NT2/D1 (cell line): ENCODE results near the gene GALNT9.

Source experiments
- SUZ12 ChIP-seq: IDR thresholded peaks from 2 replicates; pipeline ENCODE4 v1.6.1; 2011; ENCODE audit not compliant: insufficient read length, insufficient read depth; ENCODE audit errors: extremely low read depth
- YY1 ChIP-seq: IDR thresholded peaks from 2 replicates; pipeline ENCODE4 v1.6.1; 2011; ENCODE audit not compliant: insufficient read length, insufficient read depth
- ZNF274 ChIP-seq: IDR thresholded peaks from 2 replicates; pipeline ENCODE4 v1.6.1; 2011; ENCODE audit warnings: mild to moderate bottlenecking, low read depth, low read length

DNA sequence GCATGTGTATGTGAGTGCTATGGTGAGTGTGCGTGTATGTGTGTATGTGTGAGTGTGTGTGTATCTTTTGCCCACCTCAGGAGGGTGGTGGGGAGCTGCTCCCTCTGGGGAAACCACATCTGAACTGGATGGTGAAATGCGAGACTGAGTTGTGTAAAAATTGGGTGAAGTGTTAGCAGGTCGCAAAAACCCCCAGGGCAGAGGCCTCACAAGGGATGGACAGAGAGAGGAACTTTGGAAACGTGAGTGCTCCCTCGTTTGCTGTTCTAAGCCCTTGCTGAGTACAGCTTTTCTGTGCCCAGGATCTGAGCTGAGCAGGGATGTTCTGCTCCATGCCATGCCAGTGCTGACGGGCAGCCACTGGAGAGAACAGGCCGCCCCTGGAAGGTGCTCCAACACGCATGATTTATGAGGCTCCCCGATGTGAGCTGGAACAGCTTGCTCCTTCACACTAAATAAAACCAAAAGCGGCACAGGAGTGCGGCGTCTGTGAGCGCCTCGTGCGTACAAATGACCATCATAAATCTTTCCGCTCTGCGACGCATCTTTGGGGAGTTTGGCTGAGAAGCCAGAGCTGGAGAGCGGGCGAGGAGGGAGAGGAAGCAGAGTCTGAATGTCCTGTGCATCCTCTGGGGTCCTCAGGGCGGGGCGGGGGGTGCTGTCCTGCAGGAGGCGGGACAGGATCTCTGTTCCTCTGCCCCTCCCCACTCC, 14.1 kb upstream of the GALNT9 start:
- no peak for TF ChIP-seq ZNF274
- no peak for TF ChIP-seq YY1
- no peak for TF ChIP-seq SUZ12
